ENCODE data around the gene UNK.
"Not testable (repeated sequence)": the region's sequence is repeated elsewhere in the genome, so short reads cannot be mapped to it uniquely, and the experiment has no call there.

The UNK gene

DNA sequence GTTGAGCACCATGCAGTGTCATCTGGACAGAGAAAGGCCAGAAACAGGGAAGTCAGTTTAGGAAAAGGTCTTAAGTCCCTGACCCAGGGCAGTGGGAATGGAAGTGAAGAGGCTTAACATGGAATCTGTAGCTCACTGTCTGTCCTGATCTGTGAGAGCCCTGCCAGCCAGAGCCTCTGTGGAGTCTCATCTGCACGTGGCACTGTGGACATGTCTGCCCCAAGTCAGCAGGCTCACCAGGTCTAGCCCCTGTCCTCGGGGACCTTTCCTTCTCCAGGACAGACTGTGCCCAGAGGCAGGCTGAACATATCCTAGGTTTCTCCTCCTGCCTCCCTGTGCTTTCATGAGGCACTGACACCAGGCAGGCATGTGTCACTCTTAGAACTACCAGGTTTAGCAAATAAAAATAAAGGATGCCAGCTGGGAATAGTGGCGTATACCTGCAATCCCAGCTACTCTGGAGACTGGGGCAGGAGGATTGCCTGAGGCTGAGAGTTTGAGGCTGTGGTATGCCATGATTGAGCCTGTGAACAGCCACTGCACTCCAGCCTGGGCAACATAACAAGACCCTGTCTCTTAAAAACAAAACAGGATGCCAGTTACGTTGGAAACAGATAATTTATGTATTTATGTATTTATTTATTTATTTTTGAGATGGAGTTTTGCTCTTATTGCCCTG, 22.4 kb downstream of the UNK start:
- no peak for DNase-seq

DNA sequence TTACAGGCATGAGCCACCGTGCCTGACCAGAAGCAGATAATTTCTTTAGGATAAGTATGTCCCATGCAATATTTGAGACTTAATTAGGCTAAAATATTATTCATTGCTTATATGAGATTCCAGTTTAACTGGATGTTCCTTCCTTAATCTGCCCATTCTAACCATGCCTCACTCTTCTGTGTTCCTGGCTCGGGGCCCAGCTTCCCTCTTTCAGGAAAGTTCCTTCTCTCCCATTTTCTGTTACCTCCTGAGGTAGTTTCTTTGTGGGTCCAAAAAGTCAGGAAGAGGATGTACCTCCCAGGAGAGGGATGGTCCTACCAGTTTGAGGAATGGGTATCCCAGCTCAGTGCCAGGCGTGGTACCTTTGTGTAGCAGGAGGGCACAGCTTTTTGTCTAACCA, 23.3 kb downstream of the UNK start:
- DNase-seq = no peak

DNA sequence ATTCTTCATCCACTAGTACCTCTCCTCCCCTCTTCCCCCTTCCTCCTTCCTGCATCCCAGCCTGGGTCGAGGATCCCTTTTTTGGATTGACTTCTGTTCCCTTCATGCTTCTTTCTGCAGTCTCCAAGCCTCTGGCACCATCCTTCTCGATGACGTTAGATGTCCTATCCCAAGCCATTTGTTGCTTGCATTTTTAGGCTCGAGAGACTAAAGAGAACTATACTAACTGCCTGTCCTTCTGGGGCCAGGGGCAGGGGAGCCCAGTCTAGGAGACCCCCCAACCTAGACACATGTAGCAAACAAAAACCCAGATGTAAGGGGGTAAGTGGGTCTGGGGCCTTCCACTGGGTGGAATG, 23.9 kb downstream of the UNK start:
- no peak for DNase-seq

DNA sequence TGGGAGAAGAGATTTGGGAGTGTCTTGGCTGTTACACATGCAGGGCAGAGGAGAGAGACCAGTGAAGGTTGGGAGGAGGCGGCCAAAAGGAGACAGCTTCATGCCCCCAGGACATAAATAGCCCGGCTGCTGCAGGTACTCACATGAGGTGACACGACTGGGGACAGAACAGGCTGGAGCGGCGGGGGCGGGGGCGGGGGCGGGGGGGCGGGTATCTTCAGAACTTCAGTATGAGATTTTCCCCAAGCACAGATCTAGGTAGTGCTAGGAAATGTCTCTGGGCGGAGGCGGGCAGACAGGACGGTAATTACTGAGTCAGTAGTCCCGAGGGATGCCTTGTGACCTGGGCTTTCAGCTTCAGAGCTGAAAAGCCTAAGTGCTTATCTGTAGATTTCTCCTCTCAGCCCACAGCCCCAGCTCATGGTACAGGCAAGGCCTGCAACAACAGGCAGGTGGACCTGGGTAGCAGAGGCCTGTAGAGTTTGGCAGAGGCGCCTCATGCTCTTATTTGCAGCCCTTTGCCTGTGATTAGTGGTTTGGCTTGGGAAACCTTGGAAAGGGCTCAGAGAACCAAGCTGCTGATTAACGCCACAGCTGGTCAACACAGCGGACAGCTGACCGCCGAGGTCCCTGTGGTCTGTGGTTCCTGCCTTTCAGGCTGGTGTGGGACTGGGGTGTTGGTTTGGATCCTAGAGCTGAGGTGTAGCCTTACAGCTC, 24.5 kb downstream of the UNK start:
- DNase-seq = no peak

DNA sequence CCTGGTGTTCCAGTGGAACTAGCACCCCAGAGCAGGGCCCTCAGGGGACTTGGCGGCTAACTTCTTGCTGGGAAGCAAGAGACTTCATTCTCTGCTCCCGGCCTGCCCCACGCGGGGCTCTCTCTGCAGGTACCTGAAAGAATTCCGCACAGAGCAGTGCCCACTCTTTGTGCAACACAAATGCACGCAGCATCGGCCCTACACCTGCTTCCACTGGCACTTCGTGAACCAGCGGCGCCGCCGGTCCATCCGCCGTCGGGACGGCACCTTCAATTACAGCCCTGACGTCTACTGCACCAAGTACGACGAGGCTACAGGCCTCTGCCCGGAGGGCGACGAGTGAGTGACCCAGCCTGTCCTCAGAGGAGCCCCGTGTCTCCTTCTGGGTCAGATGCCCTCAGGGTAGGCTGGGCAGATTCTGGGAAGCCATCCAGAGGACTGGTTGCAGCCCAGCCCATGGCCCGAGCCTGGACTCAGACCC, 25.1 kb downstream of the UNK start:
- no peak for DNase-seq

DNA sequence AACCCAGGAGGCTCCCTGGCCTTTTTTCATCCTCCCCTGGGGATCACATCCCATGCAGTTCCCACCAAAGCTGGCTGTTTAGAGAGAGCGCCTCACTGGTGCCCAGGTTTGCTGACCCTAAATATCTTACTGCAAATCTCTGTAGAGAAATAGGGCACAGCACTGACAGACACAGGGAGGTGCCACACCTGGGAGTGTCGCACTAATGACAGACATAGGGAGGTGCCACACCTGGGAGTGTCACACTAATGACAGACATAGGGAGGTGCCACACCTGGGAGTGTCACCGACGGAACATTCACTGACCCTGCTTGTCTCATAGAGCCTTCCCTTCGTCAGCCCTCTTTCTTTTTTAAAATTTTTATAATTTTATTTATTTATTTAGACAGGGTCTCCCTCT, 25.6 kb downstream of the UNK start:
- DNase-seq = no peak

DNA sequence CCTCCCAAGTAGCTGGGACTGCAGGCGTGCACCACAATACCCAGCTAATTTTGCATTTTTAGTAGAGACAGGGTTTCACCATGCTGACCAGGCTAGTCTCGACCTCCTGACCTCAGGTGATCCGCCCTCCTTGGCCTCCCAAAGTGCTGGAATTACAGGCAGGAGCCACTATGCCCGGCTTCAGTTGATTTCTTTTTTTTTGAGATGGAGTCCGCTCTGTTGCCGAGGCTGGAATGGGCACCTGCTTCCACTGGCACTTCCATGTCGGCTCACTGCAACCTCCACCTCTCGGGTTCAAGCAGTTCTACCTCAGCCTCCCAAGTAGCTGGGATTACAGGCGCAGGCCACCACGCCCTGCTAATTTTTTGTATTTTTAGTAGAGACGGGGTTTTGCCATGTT, 26.1 kb downstream of the UNK start:
- DNase-seq = not testable (repeated sequence)

DNA sequence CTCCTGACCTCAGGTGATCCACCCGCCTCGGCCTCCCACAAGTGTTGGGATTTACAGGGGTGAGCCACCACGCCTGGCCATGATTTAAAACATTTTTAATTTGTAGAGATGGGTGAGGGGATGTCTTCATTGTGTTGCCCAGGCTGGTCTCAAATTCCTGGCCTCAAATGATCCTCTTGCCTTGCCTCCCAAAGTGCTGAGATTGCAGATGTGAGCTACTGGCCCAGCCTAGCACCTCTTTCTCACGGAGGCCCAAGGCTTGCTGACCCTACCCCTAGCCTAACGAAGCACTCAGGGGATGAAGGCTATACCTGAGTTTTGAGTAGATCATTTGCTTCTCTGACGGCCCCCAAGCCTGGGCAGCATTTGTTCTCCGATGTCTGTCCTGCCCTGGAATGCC, 26.6 kb downstream of the UNK start:
- DNase-seq = no peak

DNA sequence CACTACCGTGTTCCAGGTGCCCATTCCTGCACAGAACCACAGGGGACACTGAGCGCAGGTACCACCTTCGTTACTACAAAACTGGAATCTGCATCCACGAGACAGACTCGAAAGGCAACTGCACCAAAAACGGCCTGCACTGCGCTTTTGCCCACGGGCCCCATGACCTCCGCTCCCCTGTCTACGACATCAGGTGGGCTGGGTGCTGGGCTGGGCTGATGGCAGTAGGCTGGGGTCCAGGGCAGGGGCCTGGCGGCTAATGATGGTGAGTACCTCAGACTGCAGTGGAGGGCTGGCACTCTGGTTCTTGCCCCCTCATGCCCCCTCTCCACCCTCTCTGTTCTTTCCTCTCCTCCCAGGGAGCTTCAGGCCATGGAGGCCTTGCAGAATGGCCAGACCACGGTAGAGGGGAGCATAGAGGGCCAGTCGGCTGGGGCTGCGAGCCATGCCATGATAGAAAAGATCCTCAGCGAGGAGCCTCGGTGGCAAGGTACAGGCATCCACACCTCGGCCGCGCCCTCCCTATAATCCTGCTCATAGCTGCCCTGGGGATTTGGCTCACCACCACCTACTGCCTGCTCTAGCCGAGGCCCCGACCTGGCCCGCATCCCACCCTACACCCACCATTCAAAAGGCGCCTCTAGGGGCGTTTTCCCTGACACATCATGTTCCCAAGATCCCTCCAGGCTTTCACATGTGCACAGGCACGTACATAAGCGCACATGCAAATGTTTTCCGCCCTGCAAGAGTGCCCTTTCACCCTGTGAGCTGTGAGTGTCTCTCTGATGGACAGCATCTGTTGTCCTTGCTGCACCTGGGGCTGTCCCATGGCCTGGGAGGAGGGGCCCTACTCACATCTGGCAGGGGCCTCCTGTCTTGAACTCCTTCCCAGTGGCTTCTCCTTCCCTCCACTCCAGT, 27.7 kb downstream of the UNK start:
- no peak for DNase-seq

DNA sequence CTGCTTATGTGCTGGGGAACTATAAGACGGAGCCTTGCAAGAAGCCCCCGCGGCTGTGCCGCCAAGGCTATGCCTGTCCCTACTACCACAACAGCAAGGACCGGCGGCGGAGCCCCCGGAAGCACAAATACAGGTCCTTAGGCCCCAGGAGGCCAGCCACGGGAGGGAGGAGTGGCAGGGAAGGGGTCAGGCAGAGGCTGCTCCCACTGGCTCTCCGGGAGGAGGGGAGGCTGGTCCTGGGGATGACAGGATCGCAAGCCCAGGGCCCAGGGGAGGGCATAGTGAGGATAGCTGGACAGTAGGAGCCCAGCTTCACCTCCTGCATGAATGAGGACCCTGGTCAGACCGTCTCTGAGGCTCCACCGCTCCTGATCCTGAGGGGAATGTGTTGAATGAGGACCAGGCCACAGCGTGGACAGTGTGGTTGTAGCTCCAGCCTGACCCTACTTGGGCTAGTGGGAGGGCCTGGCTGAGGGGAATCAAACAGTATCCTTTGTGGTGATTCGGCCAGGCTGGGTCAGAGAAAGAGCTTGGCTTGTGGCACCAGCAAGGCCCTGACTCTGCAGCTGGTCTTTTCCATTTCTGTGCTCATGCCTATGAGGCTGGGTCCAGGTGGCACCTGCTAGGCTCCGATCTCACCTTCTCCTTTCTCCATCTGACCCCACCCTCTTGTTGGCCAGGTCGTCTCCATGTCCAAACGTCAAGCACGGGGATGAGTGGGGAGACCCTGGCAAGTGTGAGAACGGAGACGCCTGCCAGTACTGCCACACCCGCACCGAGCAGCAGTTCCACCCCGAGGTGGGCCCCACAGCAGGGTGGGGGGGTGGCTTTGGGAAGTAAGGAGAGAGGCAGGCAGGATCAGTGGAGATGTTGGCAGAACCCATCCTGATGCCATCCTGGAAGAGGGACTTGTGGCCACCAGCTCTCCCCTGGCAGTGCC, 28.7 kb downstream of the UNK start:
- no peak for DNase-seq

DNA sequence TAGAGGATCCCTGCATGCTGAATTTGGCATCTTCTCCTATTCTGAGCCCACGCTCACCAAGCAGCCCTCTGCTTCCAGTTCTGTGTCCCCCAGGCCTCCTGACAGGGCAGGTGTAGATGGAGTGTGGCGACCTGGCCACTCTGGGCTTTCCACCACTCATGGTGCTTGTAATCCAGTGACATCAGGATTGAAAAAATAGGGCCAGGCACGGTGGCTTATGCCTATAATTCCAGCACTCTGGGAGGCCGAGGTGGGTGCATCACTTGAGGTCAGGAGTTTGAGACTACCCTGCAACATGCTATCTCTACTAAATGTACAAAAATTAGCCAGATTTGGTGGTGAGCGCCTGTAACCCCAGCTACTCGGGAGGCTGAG, 29.4 kb downstream of the UNK start:
- no peak for DNase-seq

DNA sequence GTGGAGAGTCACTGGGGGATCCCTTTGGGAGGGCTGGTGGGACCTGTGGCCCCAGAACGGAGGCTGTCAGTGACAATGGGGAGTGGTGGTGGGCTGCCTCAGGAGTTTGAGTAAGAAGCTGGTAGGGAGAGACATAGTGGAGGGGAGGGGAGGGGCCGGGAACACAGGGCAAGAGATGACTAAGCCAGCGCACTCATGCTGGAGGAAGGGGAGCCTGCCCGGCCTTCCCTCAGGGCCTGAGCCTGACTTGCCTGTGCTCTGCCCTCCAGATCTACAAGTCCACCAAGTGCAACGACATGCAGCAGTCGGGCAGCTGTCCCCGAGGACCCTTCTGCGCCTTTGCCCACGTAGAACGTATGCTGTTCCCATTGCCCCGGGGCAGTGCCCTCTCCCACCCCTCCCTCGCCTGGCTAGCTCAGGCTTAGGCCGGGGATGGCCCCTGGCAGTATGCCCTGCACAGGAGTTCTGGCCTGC, 30.3 kb downstream of the UNK start:
- no peak for DNase-seq

DNA sequence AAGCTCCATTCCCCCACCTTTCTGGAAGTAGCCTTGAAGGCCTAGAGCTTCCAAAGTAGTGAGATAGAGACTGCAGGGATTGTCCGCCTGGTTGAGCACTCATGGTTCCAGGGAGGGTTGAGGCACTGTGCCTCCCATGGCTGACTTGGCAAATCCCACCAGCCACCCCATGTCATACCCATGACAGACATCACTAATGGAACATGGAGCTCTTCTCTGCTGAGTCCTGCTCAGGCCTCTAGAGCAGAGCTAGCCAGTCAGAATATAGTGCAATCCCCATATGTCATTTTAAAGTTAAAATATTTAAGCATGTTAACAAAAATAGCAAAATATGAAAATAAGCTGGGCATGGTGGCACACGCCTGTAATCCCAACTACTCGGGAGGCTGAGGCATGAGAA, 30.8 kb downstream of the UNK start:
- DNase-seq = no peak

DNA sequence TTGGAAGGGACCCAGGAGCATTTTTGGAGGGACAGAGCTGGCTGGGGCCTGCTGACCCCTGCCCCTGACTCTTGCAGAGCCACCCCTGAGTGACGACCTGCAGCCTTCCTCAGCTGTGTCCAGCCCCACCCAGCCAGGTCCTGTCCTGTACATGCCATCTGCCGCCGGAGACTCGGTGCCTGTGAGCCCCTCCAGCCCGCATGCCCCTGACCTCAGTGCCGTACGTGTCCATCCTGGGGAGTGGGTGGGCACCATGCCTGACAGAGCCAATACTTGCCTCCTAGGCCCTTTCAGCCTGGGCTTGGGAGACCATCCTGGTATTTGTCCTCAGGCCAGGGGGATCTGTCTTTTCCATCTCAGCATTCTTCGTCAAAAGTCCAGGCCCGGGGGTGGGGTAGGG, 32.1 kb downstream of the UNK start:
- DNase-seq = no peak

DNA sequence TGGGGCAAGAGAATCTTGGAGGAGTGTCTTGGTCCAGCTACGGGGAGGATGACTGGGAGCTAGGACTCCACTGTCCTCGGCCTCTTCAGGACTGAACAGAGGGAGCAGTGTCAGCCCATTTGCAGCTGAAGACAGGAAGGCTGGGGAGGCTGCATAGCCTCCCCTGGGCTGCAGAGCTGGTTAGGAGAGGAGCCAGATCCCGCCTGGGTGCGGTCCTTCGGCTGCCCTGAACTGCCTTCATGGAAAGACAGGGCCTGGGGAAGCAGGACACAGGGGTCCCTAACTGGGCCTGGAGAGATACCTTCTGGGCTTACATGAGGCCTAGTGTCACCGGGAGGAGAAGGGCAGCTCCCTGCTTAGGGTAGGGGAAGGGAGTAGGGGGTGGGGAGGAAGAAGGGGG, 33.0 kb downstream of the UNK start:
- DNase-seq = no peak

DNA sequence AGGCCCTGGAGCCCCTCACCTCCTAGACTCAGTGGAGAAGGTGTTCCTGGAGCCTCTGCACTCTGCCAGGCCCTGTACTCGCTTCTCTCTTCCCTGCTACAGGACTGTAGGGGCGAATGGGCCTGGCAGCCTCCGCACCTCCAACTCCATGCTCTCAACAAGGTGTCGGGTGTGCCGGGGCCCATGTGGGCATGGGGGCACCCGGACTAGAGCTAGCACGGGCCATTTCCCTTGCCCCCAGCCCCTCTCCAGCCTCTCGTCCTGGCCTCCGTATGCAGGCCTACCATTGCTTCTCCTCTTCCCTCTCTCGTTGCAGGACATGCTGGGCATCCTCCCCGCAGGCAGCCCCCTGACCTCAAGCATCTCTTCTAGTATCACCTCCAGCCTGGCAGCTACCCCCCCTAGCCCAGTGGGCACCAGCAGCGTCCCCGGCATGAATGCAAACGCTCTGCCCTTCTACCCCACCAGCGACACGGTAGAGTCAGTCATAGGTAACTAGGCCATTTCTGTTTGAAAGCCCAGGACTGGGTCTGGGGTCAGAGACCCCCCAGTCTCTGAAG, 33.8 kb downstream of the UNK start:
- no peak for DNase-seq

DNA sequence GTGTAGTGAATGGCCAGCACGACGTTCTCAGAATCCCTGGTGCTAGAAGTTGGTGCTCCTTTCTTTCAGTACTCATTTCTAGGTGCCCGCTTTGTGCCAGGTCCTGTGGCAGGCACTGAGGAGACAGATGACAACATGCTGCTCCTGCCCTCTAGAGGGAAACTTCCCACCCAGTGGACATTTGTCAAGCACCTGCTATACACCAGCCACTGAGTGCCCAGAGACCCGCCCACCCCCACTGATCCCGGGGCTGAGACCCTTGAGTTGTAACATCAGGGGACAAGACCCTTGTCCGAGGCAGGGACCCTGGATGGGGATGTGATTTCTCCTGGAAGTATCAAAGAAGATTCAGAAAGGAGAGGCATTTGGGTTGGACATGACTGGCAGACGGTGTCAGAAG, 34.5 kb downstream of the UNK start:
- DNase-seq = no peak

DNA sequence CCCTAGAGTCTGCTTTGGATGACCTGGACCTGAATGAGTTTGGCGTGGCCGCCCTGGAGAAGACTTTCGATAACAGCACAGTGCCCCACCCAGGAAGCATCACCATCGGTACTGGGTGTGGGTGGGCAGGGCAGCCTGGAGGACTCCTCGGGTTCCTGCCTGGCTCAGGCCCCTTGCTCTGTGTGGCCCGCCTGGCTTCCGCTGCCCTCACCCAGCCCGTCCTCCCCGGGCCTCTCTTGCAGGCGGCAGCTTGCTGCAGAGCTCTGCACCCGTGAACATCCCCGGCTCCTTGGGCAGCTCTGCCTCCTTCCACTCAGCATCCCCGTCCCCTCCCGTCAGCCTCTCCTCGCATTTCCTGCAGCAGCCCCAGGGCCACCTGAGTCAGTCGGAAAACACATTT, 35.1 kb downstream of the UNK start:
- no peak for DNase-seq

DNA sequence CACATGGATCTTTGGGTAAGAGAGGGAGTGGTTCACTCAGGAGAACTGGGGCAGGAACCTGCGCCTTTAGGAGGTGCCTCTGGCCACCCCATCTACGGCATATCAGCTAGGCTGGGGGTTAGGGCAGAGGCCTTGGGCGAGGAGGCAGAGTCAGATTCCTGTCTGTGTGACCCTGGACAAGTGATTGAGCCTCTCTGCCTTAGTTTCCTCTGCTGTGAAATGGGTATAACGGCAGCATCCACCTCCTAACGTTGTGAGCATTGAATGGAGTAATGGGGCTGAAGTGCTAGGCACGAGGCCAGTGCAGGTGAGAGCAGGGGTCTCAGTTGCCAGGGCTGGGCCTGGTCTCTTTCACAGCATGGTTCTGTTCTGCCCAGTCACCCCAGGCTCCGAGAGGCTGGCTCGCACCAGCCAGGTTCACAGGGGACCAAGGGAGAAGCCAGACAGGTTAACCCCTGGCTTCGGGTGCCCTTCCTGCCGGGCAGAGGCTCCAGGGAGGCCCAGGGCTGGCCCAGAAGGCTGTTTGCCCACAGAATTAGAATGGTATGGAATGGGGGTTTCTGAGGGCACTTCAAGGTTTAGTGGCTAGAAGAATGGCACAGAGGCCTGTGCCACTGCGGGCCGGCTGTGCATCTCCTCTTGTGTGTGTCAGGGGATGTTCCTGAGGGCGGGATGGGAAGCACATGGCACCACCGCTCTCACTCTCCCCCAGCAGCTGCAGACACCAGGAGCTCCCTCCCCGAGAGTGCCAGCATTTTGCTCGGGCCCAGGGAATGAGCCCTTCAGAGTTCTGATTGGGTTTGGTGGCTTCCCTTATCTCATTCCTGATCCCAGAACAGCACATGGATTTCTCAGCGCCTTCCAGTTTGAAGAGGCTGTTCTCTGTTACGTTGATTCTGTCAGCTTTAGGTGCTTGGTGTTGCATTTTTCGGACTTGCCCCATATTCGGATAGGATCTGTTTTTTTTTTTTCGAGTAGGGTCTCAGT, 35.8 kb downstream of the UNK start:
- DNase-seq = no peak

DNA sequence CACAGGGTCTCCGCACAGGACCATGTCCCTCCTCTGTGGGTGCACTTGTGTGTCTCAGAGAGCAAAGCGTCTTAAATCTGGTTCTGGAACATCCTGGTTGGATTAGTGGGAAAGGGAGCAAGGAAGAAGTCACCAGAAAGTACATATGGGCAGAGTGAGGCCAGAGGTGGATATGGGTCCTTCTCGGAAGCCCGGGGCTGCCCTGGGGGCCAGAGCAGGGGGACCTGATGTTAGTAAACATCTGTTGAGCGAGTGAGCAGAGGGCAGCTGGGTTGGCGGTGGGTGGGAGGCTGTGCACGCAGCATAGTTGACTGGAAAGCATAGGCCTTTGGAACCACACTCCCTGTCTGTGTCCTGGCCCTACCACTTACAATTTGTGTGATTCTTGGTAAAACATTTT, 36.9 kb downstream of the UNK start:
- DNase-seq = no peak

Measured in right hindlimb (tissue), 1 donor.